ENCODE data around the gene MAGI2.

The MAGI2 gene

DNA sequence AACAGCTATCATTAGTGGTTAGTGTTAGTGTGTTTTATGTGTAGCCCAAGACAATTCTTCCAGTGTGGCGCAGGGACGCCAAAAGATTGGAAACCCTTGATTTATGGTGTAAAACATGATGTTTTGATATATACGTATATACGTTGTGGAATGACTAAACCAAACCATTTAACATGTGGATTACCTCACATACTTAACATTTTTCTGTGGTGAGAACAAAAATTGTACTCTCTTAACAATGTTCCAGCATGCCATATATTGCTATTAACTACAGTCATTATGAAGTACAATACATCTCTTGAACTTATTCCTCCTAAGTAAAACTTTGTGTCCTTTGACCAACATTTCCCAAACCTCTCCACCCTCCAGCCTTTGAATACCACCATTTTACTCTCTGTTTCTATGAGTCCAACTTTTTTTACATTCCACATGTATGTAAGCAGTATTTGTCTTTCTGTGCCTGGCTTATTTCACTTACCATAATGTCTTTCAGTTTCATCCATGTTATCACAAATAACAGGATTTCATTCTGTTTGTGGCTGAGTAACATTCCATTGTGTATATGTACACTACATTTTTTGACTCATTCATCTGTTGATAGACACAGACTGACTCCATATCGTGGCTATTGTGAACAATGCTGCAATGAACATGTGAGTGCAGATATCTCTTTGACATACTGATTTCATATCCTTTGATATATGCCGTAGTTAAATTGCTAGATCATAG is 42.2 kb upstream of the MAGI2 start:
- Histone ChIP-seq H3K36me3 (replicated peaks in 1 of 2; ENCODE audit: control insufficient read depth in 2 of 2, insufficient read depth in 2 of 2, low read length in 2 of 2) (no peaks in the 10 kb centered on the region), H3K4ac (ENCODE audit: low read length) (no peak overlapping the region), H3K14ac (ENCODE audit: low read length) (no peak overlapping the region), H4K91ac (ENCODE audit: low read depth, low read length, poor library complexity) (no peak overlapping the region), H4K8ac (ENCODE audit: low read depth, low read length) (no peak overlapping the region), H2BK15ac (ENCODE audit: low read length) (no peak overlapping the region), H3K4me3 (ENCODE audit: low read length in 2 of 2) (no peak overlapping the region), H3K18ac (ENCODE audit: low read length) (no peak overlapping the region), H2BK5ac (ENCODE audit: low read length) (no peak overlapping the region), H2AFZ (ENCODE audit: low read length) (no peak overlapping the region), H3K4me2 (ENCODE audit: insufficient read depth, low read length, poor library complexity, severe bottlenecking) (no peak overlapping the region), H3K4me1 (ENCODE audit: control insufficient read depth in 2 of 2, insufficient read depth in 1 of 2, low read depth in 1 of 2, low read length in 2 of 2) (no peaks in the 10 kb centered on the region), H3K9me3 (replicated peaks in 1 of 2; ENCODE audit: control insufficient read depth in 2 of 2, insufficient read depth in 1 of 2, low read depth in 1 of 2, low read length in 2 of 2) (no peaks in the 10 kb centered on the region), H3K9ac (ENCODE audit: low read depth, low read length, poor library complexity) (no peak overlapping the region), H3K79me1 (ENCODE audit: low read depth, low read length) (no peaks in the 10 kb centered on the region), H3K27me3 (ENCODE audit: control insufficient read depth in 3 of 3, insufficient read depth in 3 of 3, low read depth in 1 of 3, low read length in 3 of 3) (no peaks in the 10 kb centered on the region), H2AK5ac (ENCODE audit: low read depth, low read length) (no peak overlapping the region), H3K27ac (replicated peaks; ENCODE audit: low read length) (no peak overlapping the region), H2BK120ac (ENCODE audit: low read depth, low read length) (no peak overlapping the region), H2BK12ac (ENCODE audit: low read length) (no peak overlapping the region), H3K23ac (ENCODE audit: low read depth, low read length, poor library complexity) (no peak overlapping the region)
- no peak for DNase-seq (ENCODE audit: low spot score)
- WGBS, 2 donors (ENCODE audit: extremely low coverage in 2 of 2, insufficient read length in 2 of 2, insufficient replicate concordance in 1 of 2), result no CpG with 5 or more reads among the region's 6 CpGs

DNA sequence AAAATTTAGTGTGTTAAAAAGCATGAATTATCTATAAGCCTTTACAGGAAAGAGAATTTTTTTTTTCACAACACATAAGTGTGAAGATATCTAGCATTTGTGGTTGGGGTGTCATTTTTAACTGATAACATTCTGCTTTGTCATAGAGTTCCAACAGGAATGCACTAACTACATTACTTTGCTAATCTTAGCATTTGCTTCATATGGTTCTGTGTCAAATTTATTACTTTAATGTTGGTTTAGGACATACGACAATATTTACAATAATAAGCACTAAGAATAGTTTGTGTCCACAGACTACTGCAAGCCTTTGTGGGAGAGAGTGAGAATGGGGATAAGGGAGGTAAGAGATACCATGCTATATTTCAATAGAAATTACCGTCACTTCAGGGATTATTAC is 40.6 kb upstream of the MAGI2 start:
- no peak overlapping the region for H3K4me2 ChIP-seq (ENCODE audit: insufficient read depth, low read length, poor library complexity, severe bottlenecking)
- no peak overlapping the region for H4K91ac ChIP-seq (ENCODE audit: low read depth, low read length, poor library complexity)
- H2AK5ac ChIP-seq (ENCODE audit: low read depth, low read length), result no peak overlapping the region
- no peak overlapping the region for H3K27ac ChIP-seq (replicated peaks; ENCODE audit: low read length)
- no peak overlapping the region for H4K8ac ChIP-seq (ENCODE audit: low read depth, low read length)
- H2AFZ ChIP-seq (ENCODE audit: low read length), result no peak overlapping the region
- H3K18ac ChIP-seq (ENCODE audit: low read length), result no peak overlapping the region
- H3K4me3 ChIP-seq (ENCODE audit: low read length in 2 of 2), result no peak overlapping the region
- H3K9me3 ChIP-seq (replicated peaks in 1 of 2; ENCODE audit: control insufficient read depth in 2 of 2, insufficient read depth in 1 of 2, low read depth in 1 of 2, low read length in 2 of 2), result no peaks in the 10 kb centered on the region
- no peak overlapping the region for H2BK12ac ChIP-seq (ENCODE audit: low read length)
- H3K4me1 ChIP-seq (ENCODE audit: control insufficient read depth in 2 of 2, insufficient read depth in 1 of 2, low read depth in 1 of 2, low read length in 2 of 2), result no peaks in the 10 kb centered on the region
- no peak overlapping the region for H3K4ac ChIP-seq (ENCODE audit: low read length)
- H2BK120ac ChIP-seq (ENCODE audit: low read depth, low read length), result no peak overlapping the region
- no peaks in the 10 kb centered on the region for H3K79me1 ChIP-seq (ENCODE audit: low read depth, low read length)
- H3K14ac ChIP-seq (ENCODE audit: low read length), result no peak overlapping the region
- no peak overlapping the region for H2BK5ac ChIP-seq (ENCODE audit: low read length)
- no CpG with 5 or more reads among the region's 2 CpGs for WGBS, 2 donors (ENCODE audit: extremely low coverage in 2 of 2, insufficient read length in 2 of 2, insufficient replicate concordance in 1 of 2)
- no peak for DNase-seq (ENCODE audit: low spot score)
- H3K23ac ChIP-seq (ENCODE audit: low read depth, low read length, poor library complexity), result no peak overlapping the region
- no peaks in the 10 kb centered on the region for H3K36me3 ChIP-seq (replicated peaks in 1 of 2; ENCODE audit: control insufficient read depth in 2 of 2, insufficient read depth in 2 of 2, low read length in 2 of 2)
- no peak overlapping the region for H2BK15ac ChIP-seq (ENCODE audit: low read length)
- no peaks in the 10 kb centered on the region for H3K27me3 ChIP-seq (ENCODE audit: control insufficient read depth in 3 of 3, insufficient read depth in 3 of 3, low read depth in 1 of 3, low read length in 3 of 3)
- H3K9ac ChIP-seq (ENCODE audit: low read depth, low read length, poor library complexity), result no peak overlapping the region

DNA sequence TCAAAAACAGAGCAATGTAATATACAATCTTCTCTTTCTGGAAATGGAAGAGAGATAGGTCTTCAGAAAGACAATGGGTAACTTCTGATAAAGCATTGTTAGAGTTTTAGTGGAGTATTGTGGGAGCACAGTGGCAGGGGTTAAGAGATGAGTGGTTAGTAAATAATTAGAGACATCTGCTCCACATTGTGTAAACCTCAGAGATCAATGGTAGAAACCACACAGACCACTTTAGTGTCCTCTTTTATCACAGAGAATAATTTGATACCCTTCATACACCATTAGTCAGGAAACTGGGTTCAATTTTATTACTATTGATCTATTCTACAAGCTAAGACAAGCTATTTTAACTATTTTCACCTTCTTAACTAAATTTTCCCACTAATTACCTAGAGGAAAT is 35.9 kb upstream of the MAGI2 start:
- no peaks in the 10 kb centered on the region for H3K27me3 ChIP-seq (ENCODE audit: control insufficient read depth in 3 of 3, insufficient read depth in 3 of 3, low read depth in 1 of 3, low read length in 3 of 3)
- no peak for DNase-seq (ENCODE audit: low spot score)
- no peak overlapping the region for H3K4ac ChIP-seq (ENCODE audit: low read length)
- no peak overlapping the region for H3K9ac ChIP-seq (ENCODE audit: low read depth, low read length, poor library complexity)
- no peak overlapping the region for H2BK120ac ChIP-seq (ENCODE audit: low read depth, low read length)
- no peaks in the 10 kb centered on the region for H3K4me1 ChIP-seq (ENCODE audit: control insufficient read depth in 2 of 2, insufficient read depth in 1 of 2, low read depth in 1 of 2, low read length in 2 of 2)
- no peak overlapping the region for H3K14ac ChIP-seq (ENCODE audit: low read length)
- no peak overlapping the region for H2BK5ac ChIP-seq (ENCODE audit: low read length)
- no peak overlapping the region for H3K27ac ChIP-seq (replicated peaks; ENCODE audit: low read length)
- H3K18ac ChIP-seq (ENCODE audit: low read length), result no peak overlapping the region
- no peak overlapping the region for H4K8ac ChIP-seq (ENCODE audit: low read depth, low read length)
- H2AFZ ChIP-seq (ENCODE audit: low read length), result no peak overlapping the region
- H2AK5ac ChIP-seq (ENCODE audit: low read depth, low read length), result no peak overlapping the region
- H3K36me3 ChIP-seq (replicated peaks in 1 of 2; ENCODE audit: control insufficient read depth in 2 of 2, insufficient read depth in 2 of 2, low read length in 2 of 2), result no peaks in the 10 kb centered on the region
- no peak overlapping the region for H3K23ac ChIP-seq (ENCODE audit: low read depth, low read length, poor library complexity)
- H2BK12ac ChIP-seq (ENCODE audit: low read length), result no peak overlapping the region
- no peak overlapping the region for H3K4me2 ChIP-seq (ENCODE audit: insufficient read depth, low read length, poor library complexity, severe bottlenecking)
- no peaks in the 10 kb centered on the region for H3K9me3 ChIP-seq (replicated peaks in 1 of 2; ENCODE audit: control insufficient read depth in 2 of 2, insufficient read depth in 1 of 2, low read depth in 1 of 2, low read length in 2 of 2)
- no peak overlapping the region for H4K91ac ChIP-seq (ENCODE audit: low read depth, low read length, poor library complexity)
- H2BK15ac ChIP-seq (ENCODE audit: low read length), result no peak overlapping the region
- no peak overlapping the region for H3K4me3 ChIP-seq (ENCODE audit: low read length in 2 of 2)
- H3K79me1 ChIP-seq (ENCODE audit: low read depth, low read length), result no peaks in the 10 kb centered on the region

DNA sequence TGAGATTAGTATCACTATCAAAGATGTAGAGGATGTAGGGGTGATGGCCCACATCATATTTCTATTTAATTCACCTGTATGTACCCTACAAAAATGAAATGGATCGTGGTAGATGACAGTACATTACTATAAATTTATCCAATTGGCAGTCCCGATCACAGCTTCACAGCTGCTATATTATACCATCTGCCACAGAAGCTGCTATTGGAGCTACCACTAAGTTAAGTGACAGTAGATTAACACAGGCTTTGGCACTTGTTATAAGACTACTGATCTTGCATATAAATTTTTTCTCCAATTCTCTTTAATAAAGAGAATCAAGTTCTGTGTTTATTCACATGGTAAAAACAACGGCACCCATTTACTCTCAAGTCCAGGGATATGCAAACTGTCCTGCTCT is 24.9 kb upstream of the MAGI2 start:
- Histone ChIP-seq H3K27me3 (ENCODE audit: control insufficient read depth in 3 of 3, insufficient read depth in 3 of 3, low read depth in 1 of 3, low read length in 3 of 3) (no peaks in the 10 kb centered on the region), H4K8ac (ENCODE audit: low read depth, low read length) (no peak overlapping the region), H2BK120ac (ENCODE audit: low read depth, low read length) (no peak overlapping the region), H2AFZ (ENCODE audit: low read length) (no peak overlapping the region), H3K9ac (ENCODE audit: low read depth, low read length, poor library complexity) (no peak overlapping the region), H3K27ac (replicated peaks; ENCODE audit: low read length) (no peak overlapping the region), H2BK15ac (ENCODE audit: low read length) (no peak overlapping the region), H3K4ac (ENCODE audit: low read length) (no peak overlapping the region), H3K9me3 (replicated peaks in 1 of 2; ENCODE audit: control insufficient read depth in 2 of 2, insufficient read depth in 1 of 2, low read depth in 1 of 2, low read length in 2 of 2) (no peaks in the 10 kb centered on the region), H3K4me1 (ENCODE audit: control insufficient read depth in 2 of 2, insufficient read depth in 1 of 2, low read depth in 1 of 2, low read length in 2 of 2) (no peaks in the 10 kb centered on the region), H2BK12ac (ENCODE audit: low read length) (no peak overlapping the region), H3K23ac (ENCODE audit: low read depth, low read length, poor library complexity) (no peak overlapping the region), H4K91ac (ENCODE audit: low read depth, low read length, poor library complexity) (no peak overlapping the region), H3K79me1 (ENCODE audit: low read depth, low read length) (no peaks in the 10 kb centered on the region), H3K4me3 (ENCODE audit: low read length in 2 of 2) (no peak overlapping the region), H3K36me3 (replicated peaks in 1 of 2; ENCODE audit: control insufficient read depth in 2 of 2, insufficient read depth in 2 of 2, low read length in 2 of 2) (no peaks in the 10 kb centered on the region), H3K14ac (ENCODE audit: low read length) (no peak overlapping the region), H3K18ac (ENCODE audit: low read length) (no peak overlapping the region), H2AK5ac (ENCODE audit: low read depth, low read length) (no peak overlapping the region), H2BK5ac (ENCODE audit: low read length) (no peak overlapping the region), H3K4me2 (ENCODE audit: insufficient read depth, low read length, poor library complexity, severe bottlenecking) (no peak overlapping the region)
- DNase-seq (ENCODE audit: low spot score), result no peak
- no CpG with 5 or more reads among the region's 3 CpGs for WGBS, 2 donors (ENCODE audit: extremely low coverage in 2 of 2, insufficient read length in 2 of 2, insufficient replicate concordance in 1 of 2)

All from neuronal stem cell (in vitro differentiated cells).